BLaER1 (cell line): ENCODE data around the gene TRIM29.

ENCODE experiments used
- H3K27ac ChIP-seq: shearing (Covaris generic); formaldehyde crosslinking; 2 replicates; pipeline ENCODE4 v1.8.1; 2022
- H3K27me3 ChIP-seq: shearing (Covaris generic); formaldehyde crosslinking; 2 replicates; pipeline ENCODE4 v1.8.1; 2022
- H3K36me3 ChIP-seq: shearing (Covaris generic); formaldehyde crosslinking; 2 replicates; pipeline ENCODE4 v1.8.1; 2022
- H3K4me1 ChIP-seq: shearing (Covaris generic); formaldehyde crosslinking; 2 replicates; pipeline ENCODE4 v1.8.1; 2022
- H3K4me2 ChIP-seq: shearing (Covaris generic); formaldehyde crosslinking; 2 replicates; pipeline ENCODE4 v1.8.1; 2022
- H3K4me3 ChIP-seq: shearing (Covaris generic); formaldehyde crosslinking; 2 replicates; pipeline ENCODE4 v1.8.1; 2022
- H3K9ac ChIP-seq: shearing (Covaris generic); formaldehyde crosslinking; 2 replicates; pipeline ENCODE4 v1.8.1; 2022
- H3K9me3 ChIP-seq: shearing (Covaris generic); formaldehyde crosslinking; 2 replicates; pipeline ENCODE4 v1.8.1; 2022
- H4K20me1 ChIP-seq: shearing (Covaris generic); formaldehyde crosslinking; 2 replicates; pipeline ENCODE4 v1.8.1; 2022
- Cebpa-rat ChIP-seq: shearing (Covaris generic); IDR thresholded peaks from 2 replicates; pipeline ENCODE4 v1.8.1; 2022

The TRIM29 gene

GRCh38 chr11:120132645-120133185 lies 5.2 kb downstream of the TRIM29 start:
- no peaks in the 10 kb centered on the region for H3K27me3 ChIP-seq

GRCh38 chr11:120131941-120132644 lies 5.8 kb downstream of the TRIM29 start:
- H3K27me3 ChIP-seq = no peaks in the 10 kb centered on the region
- no peaks in the 10 kb centered on the region for H3K9me3 ChIP-seq

More at GRCh38 chr11:120132645-120133185, 5.2 kb downstream of the TRIM29 start:
- no peak overlapping the region for H3K9ac ChIP-seq
- H3K4me3 ChIP-seq = no peak overlapping the region
- no peak for TF ChIP-seq Cebpa-rat
- H3K4me1 ChIP-seq = no peaks in the 10 kb centered on the region
- H4K20me1 ChIP-seq = no peaks in the 10 kb centered on the region
- H3K9me3 ChIP-seq = no peaks in the 10 kb centered on the region
- no peak overlapping the region for H3K4me2 ChIP-seq
- no peak overlapping the region for H3K27ac ChIP-seq
- H3K36me3 ChIP-seq = no peaks in the 10 kb centered on the region

GRCh38 chr11:120130991-120131760 lies 6.7 kb downstream of the TRIM29 start:
- Histone ChIP-seq H3K36me3 (no peaks in the 10 kb centered on the region), H3K4me2 (no peak overlapping the region), H3K27me3 (no peaks in the 10 kb centered on the region), H3K4me1 (no peaks in the 10 kb centered on the region), H3K27ac (no peak overlapping the region), H3K4me3 (no peak overlapping the region), H3K9me3 (no peaks in the 10 kb centered on the region), H4K20me1 (no peaks in the 10 kb centered on the region), H3K9ac (no peak overlapping the region)
- TF ChIP-seq Cebpa-rat = no peak

More at GRCh38 chr11:120131941-120132644, 5.8 kb downstream of the TRIM29 start:
- Histone ChIP-seq H3K27ac (no peak overlapping the region), H3K36me3 (no peaks in the 10 kb centered on the region), H4K20me1 (no peaks in the 10 kb centered on the region), H3K9ac (no peak overlapping the region), H3K4me3 (no peak overlapping the region), H3K4me2 (no peak overlapping the region), H3K4me1 (no peaks in the 10 kb centered on the region)
- no peak for TF ChIP-seq Cebpa-rat

- no peaks in the 10 kb centered on the region for H3K27me3 ChIP-seq
- TF ChIP-seq Cebpa-rat = no peak
- no peaks in the 10 kb centered on the region for H3K9me3 ChIP-seq
- no peak overlapping the region for H3K4me3 ChIP-seq
- H4K20me1 ChIP-seq = no peaks in the 10 kb centered on the region
- no peak overlapping the region for H3K27ac ChIP-seq
- no peak overlapping the region for H3K4me2 ChIP-seq
- no peak overlapping the region for H3K9ac ChIP-seq
- no peaks in the 10 kb centered on the region for H3K36me3 ChIP-seq
- H3K4me1 ChIP-seq = no peaks in the 10 kb centered on the region
Observed at GRCh38 chr11:120130176-120130980, 7.5 kb downstream of the TRIM29 start.

- no peaks in the 10 kb centered on the region for H3K4me1 ChIP-seq
- no peaks in the 10 kb centered on the region for H3K36me3 ChIP-seq
- no peaks in the 10 kb centered on the region for H4K20me1 ChIP-seq
- TF ChIP-seq Cebpa-rat = no peak
- H3K4me2 ChIP-seq = no peak overlapping the region
- no peak overlapping the region for H3K4me3 ChIP-seq
- H3K9ac ChIP-seq = no peak overlapping the region
- no peaks in the 10 kb centered on the region for H3K9me3 ChIP-seq
- H3K27ac ChIP-seq = no peak overlapping the region
- no peaks in the 10 kb centered on the region for H3K27me3 ChIP-seq
Observed at GRCh38 chr11:120129570-120129969, 8.3 kb downstream of the TRIM29 start.

- no peak overlapping the region for H3K9ac ChIP-seq
- no peaks in the 10 kb centered on the region for H3K9me3 ChIP-seq
- H4K20me1 ChIP-seq = no peaks in the 10 kb centered on the region
- no peaks in the 10 kb centered on the region for H3K36me3 ChIP-seq
- H3K27me3 ChIP-seq = no peaks in the 10 kb centered on the region
- no peak overlapping the region for H3K4me3 ChIP-seq
- H3K27ac ChIP-seq = no peak overlapping the region
- no peak for TF ChIP-seq Cebpa-rat
- H3K4me1 ChIP-seq = peaks cover 3% of the 10 kb centered on the region
- no peak overlapping the region for H3K4me2 ChIP-seq
Observed at GRCh38 chr11:120128392-120129119, 9.4 kb downstream of the TRIM29 start.

- H3K4me2 ChIP-seq = no peak overlapping the region
- no peak overlapping the region for H3K4me3 ChIP-seq
- H3K36me3 ChIP-seq = no peaks in the 10 kb centered on the region
- no peaks in the 10 kb centered on the region for H4K20me1 ChIP-seq
- TF ChIP-seq Cebpa-rat = no peak
- no peak overlapping the region for H3K9ac ChIP-seq
- no peak overlapping the region for H3K27ac ChIP-seq
- no peaks in the 10 kb centered on the region for H3K9me3 ChIP-seq
- H3K27me3 ChIP-seq = no peaks in the 10 kb centered on the region
- H3K4me1 ChIP-seq = peaks cover 14% of the 10 kb centered on the region
Observed at GRCh38 chr11:120127236-120127635, 10.7 kb downstream of the TRIM29 start.

GRCh38 chr11:120126620-120127019 lies 11.3 kb downstream of the TRIM29 start:
- Histone ChIP-seq H3K4me1 (peaks cover 15% of the 10 kb centered on the region), H3K9me3 (no peaks in the 10 kb centered on the region), H3K9ac (no peak overlapping the region), H3K27ac (no peak overlapping the region), H4K20me1 (no peaks in the 10 kb centered on the region), H3K4me3 (no peak overlapping the region), H3K27me3 (no peaks in the 10 kb centered on the region), H3K4me2 (no peak overlapping the region), H3K36me3 (no peaks in the 10 kb centered on the region)
- no peak for TF ChIP-seq Cebpa-rat

- no peaks in the 10 kb centered on the region for H3K9me3 ChIP-seq
- H3K4me1 ChIP-seq = peaks cover 26% of the 10 kb centered on the region
- no peak overlapping the region for H3K4me2 ChIP-seq
- no peak overlapping the region for H3K4me3 ChIP-seq
- no peaks in the 10 kb centered on the region for H4K20me1 ChIP-seq
- H3K27me3 ChIP-seq = no peaks in the 10 kb centered on the region
- no peak overlapping the region for H3K27ac ChIP-seq
- TF ChIP-seq Cebpa-rat = no peak
- no peaks in the 10 kb centered on the region for H3K36me3 ChIP-seq
- H3K9ac ChIP-seq = no peak overlapping the region
Observed at GRCh38 chr11:120125509-120125908, 12.4 kb downstream of the TRIM29 start.
